NCI-H345 treated with DMSO at 0.1 percent for 48 hours (cell line): ENCODE data around the gene VSTM4.

ENCODE experiments used
- DNase-seq: peaks from one replicate; lab custom pipeline; 2025; ENCODE audit not compliant: unreplicated experiment; lab: John Stamatoyannopoulos, UW

VSTM4 gene

DNA sequence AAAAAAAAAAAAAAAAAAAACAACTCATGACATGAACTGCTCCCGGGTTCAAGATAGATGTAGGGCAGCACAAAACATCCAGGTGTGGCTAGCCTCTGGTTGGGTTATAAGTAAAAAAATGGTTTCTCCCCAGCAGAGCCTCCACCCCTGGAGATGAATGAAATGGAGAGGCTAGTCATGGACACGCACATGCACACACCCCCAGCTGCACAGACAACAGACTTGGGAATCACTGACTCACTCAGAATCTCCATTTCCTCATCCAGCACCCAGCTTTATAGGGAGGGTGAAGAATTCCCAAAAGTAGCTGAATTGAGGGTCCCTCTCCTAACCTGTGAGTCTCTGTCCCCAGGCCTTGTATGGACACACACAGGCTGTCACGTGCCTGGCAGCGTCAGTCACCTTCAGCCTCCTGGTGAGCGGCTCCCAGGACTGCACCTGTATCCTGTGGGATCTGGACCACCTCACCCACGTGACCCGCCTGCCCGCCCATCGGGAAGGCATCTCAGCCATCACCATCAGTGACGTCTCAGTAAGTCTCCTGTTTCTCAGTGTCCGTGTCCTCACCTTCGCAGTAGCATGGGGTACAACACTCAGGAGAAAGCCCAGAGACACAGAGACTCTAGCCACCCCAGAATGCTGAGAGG, 140.7 kb downstream of the VSTM4 start:
- no peak for DNase-seq

DNA sequence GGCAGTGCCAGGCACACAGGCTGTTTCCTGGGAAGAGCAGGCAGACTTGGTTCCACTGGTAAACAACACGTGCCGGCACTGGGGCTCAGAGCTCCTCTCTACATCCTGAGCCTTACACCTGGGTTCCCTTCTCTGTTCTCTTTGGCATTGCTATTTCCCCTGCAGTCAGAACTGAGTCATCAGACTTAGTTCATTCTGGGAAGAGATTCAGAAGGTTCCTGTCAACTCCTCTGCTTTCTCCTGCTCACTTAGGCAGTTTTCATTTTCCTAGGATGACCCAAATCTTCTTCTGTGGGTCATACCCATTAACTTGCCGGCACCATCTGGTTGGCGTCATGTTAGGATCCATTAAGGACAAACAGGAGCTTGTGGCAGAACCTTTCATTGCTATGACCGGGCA, 142.3 kb downstream of the VSTM4 start:
- DNase-seq, result no peak

DNA sequence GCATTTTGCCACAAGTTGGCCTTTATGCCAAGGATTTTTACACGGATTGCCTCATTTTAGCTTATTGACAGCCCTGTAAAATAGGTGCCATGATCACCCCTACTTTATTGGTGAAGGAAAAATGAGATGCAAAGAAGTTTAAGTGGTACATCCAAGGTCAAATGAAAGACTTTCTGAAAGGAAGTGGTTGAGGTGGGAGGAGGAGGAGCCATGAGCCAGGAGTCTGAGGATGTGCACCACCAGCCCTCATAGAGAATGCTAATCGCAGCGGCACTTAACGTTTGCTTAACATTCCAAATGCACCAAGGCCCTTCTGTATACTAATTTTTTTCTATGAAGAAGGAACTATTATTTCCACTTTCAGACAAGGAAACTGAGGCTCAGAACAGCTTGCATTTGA, 144.7 kb downstream of the VSTM4 start:
- DNase-seq, result no peak

DNA sequence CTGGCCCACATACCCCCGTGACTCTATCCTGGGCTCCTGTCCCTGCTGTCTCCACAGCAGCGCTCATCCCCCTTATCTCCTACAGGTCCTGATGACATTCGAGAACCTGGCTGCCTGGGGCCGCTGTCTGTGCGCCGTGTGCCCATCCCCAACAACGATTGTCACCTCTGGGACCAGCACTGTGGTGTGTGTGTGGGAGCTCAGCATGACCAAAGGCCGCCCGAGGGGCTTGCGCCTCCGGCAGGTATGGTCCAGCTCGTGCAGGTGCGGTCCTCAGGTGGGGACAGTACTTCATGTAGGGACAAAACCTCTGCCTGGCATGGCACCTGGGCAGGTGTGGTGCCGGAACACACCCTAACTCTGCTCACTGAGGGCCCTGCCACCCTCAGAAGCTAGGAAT, 145.3 kb downstream of the VSTM4 start:
- DNase-seq, result no peak

DNA sequence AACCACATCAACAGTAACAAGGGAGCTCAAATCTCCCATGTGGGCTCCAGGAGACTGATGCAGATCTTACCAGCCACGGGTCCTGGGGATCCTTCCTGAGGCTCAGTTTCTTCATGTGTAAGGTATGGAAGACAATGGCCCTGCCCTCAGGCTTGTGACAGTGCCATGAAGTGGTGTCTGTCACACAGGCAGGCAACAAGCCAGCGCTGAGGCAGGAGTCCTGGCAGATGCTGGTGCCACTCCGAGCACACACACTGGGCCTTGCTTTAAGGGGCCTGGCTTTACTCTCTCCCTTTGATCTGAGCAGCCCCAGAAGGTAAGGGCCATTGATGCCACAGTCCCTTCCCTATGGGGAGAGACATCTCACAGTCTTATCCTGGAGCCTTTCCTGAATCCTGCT, 147.3 kb downstream of the VSTM4 start:
- DNase-seq, result no peak

DNA sequence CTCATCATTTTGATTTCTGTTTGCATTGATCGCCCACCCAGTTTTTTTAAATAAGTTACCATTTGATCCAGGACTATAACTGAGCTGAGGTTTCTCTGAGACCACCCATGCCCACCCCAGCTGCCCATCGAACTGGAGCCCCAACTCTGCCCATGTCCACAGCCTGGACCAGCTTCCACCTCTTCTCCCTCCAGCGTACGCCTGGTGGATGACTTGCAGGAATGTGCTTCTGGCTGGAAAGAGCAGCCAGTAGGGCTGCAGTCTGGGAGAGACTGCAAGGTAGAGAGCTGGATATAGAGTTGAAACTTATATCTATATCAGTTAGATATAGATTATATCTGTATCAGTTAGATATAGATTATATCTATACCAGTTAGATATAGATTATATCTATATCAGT, 149.9 kb downstream of the VSTM4 start:
- no peak for DNase-seq
